Measurements from ENCODE around the gene DUS1L.

DUS1L gene

GRCh38 chr17:82054351-82055022, 11.1 kb downstream of the DUS1L start:
- peak overlapping the region; percentile 1; the same call in 1 of the 2 replicates for H3K27ac ChIP-seq
- no peak for TF ChIP-seq CTCF (conservative IDR thresholded peaks at IDR 0.05)

- peak overlapping the region; percentile 1 for H3K27ac ChIP-seq
- TF ChIP-seq CTCF (conservative IDR thresholded peaks at IDR 0.05): no peak
Observed at GRCh38 chr17:82053556-82054263, 11.9 kb downstream of the DUS1L start.

GRCh38 chr17:82053130-82053529, 12.5 kb downstream of the DUS1L start:
- TF ChIP-seq CTCF (conservative IDR thresholded peaks at IDR 0.05): no peak
- H3K27ac ChIP-seq: peak overlapping the region; percentile 87; the same call in 1 of the 2 replicates

- H3K27ac ChIP-seq: peak overlapping the region; percentile 87
- TF ChIP-seq CTCF (conservative IDR thresholded peaks at IDR 0.05): no peak
Observed at GRCh38 chr17:82052638-82053059, 13.0 kb downstream of the DUS1L start.

GRCh38 chr17:82051776-82052637, 13.6 kb downstream of the DUS1L start, which contains the start of the genes GPS1 and RFNG:
TSS of gene GPS1 (plus strand) at chr17:82051898. CDS start at chr17:82051932, 34 bp downstream.
TSS of gene RFNG (minus strand) at chr17:82051811. CDS start at chr17:82051766, 45 bp downstream.
- TF ChIP-seq CTCF (conservative IDR thresholded peaks at IDR 0.05): no peak
- peak within 1 kb of the TSS; percentile 87 for H3K27ac ChIP-seq

- no peak for TF ChIP-seq CTCF (conservative IDR thresholded peaks at IDR 0.05)
Observed at GRCh38 chr17:82050761-82051641, 14.6 kb downstream of the DUS1L start.

More at GRCh38 chr17:82050761-82051641, 14.6 kb downstream of the DUS1L start:
- H3K27ac ChIP-seq: peak overlapping the region; percentile 87

Measured in VCaP (cell line).